GM18870 (cell line): ENCODE measurements around the gene CD247.

ENCODE experiments used
- ATAC-seq: cut with Tn5 transposase; IDR thresholded peaks from one replicate; pipeline ENCODE4 v1.9.1; 2021; ENCODE audit warnings: moderate library complexity; ENCODE audit not compliant: unreplicated experiment

The CD247 gene

DNA sequence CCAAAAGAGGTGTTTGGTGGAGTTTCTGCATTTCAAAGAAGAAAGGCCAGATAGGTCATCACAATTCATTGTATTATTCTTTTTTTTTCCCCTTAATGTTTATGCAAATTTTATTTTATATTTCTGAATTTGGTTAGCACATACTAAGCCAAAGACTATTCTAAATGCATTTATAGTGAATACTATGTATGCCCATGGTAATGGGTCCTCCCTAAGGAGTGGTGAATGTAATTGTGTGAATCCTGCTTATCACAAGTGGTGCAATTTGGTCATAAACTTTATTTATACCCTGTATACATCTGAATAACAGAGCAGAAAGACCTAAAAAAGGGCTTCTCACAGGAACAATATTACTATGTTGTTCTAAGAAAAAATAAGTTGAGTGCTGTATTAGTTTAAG, 99.1 kb downstream of the CD247 start:
- ATAC-seq = no peak

GRCh38 chr1:167418391-167418790, 99.9 kb downstream of the CD247 start:
- no peak for ATAC-seq

- ATAC-seq = no peak
These were observed 101.8 kb downstream of the CD247 start for GRCh38 chr1:167416506-167416905.

GRCh38 chr1:167413328-167413727, 105.0 kb downstream of the CD247 start:
- ATAC-seq = no peak

DNA sequence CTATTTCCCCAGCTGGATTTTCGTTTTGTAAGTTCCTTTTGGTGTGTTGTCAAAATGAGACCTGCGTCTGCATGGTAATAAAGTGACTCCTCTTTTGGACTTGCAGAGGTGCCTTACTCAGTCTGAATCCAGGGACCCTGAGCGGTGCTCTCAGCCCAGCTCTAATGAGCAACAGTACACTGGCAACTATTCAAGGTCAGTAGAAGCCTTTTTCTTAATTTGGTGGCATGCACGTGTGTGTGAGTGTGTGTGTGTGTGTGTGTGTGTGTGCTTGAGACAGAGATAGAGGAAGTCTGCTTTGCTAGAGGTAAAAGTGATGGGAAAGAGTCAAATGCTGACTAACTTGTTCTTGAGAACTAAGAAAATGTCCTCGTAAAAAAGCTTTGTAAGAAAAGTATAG, 105.4 kb downstream of the CD247 start:
- no peak for ATAC-seq

- no peak for ATAC-seq
These were observed 106.3 kb downstream of the CD247 start for GRCh38 chr1:167412072-167412471.

DNA sequence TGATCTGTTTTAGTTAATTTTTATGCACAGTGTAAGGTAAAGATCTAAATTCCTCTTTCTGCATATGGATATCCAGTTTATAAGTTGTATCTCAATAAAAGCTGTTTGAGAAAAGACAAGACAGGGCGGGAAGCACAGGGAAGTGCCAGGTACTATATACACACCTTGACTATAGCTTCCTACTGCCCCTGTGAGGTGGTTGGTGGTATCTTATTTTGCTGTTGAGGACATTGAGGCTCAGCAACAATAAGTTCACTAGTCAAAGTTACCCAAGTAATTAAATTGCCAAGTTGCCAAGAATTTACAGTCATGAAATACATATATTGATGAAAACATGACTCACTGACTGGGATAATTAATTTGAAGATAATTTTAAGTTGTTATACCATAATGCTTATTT, 109.1 kb downstream of the CD247 start:
- ATAC-seq = no peak

- ATAC-seq = no peak
These were observed 110.0 kb downstream of the CD247 start for GRCh38 chr1:167408355-167408754.

DNA sequence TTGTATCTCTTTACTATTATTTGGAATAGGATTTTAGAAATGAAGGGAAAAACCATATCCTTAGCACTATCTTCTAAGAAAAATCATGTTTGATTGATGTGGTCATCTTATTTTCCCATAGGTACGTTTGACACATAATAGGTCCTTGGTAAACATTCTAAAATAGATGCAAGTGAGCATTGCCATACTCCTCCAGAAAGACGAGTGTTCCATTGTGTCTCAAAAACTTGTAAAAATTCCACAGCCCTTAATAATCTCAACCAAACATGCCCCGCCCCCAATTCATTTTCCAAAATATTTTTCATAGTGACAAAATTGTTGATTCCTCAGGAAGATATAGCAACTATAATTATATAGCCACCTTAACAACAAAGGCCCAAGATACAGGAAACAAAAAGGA, 113.4 kb downstream of the CD247 start:
- ATAC-seq = no peak

- ATAC-seq = no peak
These were observed 114.0 kb downstream of the CD247 start for GRCh38 chr1:167404161-167404888.

DNA sequence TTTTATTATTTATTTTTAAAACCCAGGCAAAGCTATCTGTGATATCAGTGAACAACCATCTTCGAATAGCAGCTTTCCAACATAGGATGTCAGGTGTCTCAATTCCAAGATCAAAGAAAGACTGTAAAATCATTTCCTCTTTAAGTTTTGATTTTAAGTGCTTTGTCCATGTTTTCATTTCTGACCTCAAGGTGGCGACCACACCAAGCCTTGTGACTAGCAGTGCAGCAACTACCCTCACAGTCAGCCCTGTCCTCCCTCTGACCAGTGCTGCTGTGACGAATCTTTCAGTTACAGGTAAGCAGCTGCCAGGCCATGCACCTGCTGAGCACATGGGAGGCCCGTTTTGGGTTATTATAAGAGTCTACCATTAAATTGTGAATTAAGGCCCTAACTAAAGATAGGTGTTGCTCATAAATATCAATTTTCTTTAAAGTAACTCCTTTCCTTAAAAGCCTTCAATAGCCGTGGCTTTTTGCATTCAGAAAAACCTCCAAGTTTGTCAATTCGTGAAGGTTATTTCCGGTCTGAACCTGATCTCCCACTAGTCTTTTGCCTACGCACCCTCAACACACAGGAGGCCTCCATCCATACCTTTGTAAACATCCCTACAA, 117.0 kb downstream of the CD247 start:
- no peak for ATAC-seq

GRCh38 chr1:167400359-167400953, 117.9 kb downstream of the CD247 start:
- no peak for ATAC-seq

DNA sequence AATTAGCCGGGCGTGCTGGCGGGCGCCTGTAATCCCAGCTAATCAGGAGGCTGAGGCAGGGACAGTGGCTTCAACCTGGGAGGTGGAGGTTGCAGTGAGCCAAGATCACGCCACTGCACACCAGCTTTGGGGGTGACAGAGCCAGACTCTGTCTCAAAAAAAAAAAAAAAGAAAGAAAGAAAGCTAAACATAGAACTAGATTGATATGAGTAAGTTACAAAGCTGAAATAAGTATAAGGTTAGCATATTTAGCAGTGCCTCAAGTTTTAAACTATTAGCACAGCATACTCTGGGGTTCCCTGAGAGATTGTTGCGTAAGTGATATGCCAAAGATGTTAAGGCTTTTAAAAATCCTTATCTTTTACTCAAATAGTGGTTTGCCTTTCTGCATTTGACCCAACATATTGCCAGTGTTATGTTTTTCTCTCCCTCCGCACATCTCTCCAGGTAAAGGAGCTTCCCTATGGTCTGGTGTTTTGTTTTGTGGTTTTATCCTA, 126.1 kb downstream of the CD247 start:
- ATAC-seq = no peak

DNA sequence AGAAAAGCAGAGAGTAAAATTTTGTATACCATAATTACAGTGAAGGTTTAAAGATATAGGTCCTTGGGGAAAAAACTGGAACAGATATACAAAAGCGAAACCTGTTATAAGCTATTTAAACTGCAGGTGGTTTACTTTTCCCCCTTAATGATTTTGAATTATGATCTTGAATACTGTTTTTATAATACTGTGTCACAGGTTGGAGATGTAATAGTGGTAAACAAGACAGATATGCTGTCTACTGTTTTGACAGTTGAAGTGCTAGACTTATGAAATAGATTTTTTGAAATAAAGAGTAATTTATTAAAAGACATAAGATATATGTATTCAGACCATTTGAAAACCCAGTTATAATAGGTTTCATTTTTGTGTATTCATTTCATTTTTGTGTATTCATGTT, 129.4 kb downstream of the CD247 start:
- ATAC-seq = no peak

GRCh38 chr1:167387251-167387910, 130.9 kb downstream of the CD247 start:
- ATAC-seq = no peak
